Fibroblast of the aortic adventitia (primary cell): ENCODE data around the gene FETUB. TPM values are rescaled to one million over a fixed set of nuclear protein-coding genes. Genes with fewer than 3 reads are reported as not detected.

Experiments used
- DNase-seq: peaks from one replicate; pipeline ENCODE4 v3.0.0-alpha.2; 2010; ENCODE audit warnings: low read depth
- H3K4me3 ChIP-seq: 2 replicates; pipeline ENCODE4 v1.5.1; 2011; ENCODE audit warnings: low read depth, mild to moderate bottlenecking, control low read depth, low read length, moderate library complexity
- total RNA-seq: library from RNA; depleted of rRNA; stranded (reverse); fragments of >200 nt; gene quantifications from 2 replicates; pipeline ENCODE4 v1.2.3, GENCODE V29; 2012; ENCODE audit warnings: low replicate concordance
- TF ChIP-seq, protein P1 (sequence below): IDR thresholded peaks from 2 replicates; pipeline ENCODE4 v1.5.1; 2011; ENCODE audit warnings: mild to moderate bottlenecking, low read length, control low read depth, inconsistent platforms; ENCODE audit not compliant: insufficient read depth

Gene FETUB
- total RNA-seq, 1 donor, result not detected

DNA sequence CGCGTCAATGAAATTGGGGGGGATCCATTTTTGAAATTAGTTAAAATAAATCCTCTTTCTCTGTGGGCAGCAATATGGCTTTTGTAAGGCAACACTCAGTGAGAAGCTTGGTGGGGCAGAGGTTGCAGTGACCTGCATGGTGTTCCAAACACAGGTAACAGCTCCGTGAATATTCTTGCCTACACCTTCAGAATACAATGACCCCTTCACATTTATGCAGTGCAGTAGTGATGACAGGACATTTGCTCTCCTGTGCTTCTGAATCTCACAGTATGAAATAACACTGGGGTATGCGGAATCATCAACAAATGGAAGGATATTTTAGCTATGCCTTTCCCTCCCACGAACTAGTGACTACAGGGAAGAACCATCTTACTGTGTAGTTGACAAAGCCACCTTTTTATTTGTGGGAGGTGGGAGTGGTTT lies 20.4 kb upstream of the FETUB start:
- no peak for DNase-seq
- H3K4me3 ChIP-seq, result no peak overlapping the region
- TF ChIP-seq, protein P1, sequence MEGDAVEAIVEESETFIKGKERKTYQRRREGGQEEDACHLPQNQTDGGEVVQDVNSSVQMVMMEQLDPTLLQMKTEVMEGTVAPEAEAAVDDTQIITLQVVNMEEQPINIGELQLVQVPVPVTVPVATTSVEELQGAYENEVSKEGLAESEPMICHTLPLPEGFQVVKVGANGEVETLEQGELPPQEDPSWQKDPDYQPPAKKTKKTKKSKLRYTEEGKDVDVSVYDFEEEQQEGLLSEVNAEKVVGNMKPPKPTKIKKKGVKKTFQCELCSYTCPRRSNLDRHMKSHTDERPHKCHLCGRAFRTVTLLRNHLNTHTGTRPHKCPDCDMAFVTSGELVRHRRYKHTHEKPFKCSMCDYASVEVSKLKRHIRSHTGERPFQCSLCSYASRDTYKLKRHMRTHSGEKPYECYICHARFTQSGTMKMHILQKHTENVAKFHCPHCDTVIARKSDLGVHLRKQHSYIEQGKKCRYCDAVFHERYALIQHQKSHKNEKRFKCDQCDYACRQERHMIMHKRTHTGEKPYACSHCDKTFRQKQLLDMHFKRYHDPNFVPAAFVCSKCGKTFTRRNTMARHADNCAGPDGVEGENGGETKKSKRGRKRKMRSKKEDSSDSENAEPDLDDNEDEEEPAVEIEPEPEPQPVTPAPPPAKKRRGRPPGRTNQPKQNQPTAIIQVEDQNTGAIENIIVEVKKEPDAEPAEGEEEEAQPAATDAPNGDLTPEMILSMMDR, result no peak

DNA sequence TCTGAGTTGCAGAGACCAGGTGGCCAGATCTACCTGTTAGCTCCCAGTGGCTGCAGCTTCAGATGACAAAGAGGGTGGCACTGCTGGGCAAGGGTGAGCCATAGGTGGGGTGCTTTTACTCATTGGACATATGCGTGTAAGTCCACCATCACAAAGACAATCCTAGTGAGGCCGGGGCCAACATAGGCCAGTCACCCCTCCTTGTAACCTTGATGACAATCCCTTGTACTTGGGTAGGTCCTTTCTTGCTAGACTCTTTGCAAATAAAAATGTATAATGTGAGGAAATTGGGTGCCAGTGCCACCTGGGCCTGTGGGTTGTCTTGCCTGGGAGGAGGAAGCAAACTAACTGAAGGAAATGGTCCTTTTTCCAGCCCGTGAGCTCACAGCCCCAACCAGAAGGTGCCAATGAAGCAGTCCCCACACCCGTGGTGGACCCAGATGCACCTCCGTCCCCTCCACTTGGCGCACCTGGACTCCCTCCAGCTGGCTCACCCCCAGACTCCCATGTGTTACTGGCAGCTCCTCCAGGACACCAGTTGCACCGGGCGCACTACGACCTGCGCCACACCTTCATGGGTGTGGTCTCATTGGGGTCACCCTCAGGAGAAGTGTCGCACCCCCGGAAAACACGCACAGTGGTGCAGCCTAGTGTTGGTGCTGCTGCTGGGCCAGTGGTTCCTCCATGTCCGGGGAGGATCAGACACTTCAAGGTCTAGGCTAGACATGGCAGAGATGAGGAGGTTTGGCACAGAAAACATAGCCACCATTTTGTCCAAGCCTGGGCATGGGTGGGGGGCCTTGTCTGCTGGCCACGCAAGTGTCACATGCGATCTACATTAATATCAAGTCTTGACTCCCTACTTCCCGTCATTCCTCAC lies 19.7 kb upstream of the FETUB start:
- H3K4me3 ChIP-seq, result no peak overlapping the region
- no peak for DNase-seq
- TF ChIP-seq, protein P1, result no peak

DNA sequence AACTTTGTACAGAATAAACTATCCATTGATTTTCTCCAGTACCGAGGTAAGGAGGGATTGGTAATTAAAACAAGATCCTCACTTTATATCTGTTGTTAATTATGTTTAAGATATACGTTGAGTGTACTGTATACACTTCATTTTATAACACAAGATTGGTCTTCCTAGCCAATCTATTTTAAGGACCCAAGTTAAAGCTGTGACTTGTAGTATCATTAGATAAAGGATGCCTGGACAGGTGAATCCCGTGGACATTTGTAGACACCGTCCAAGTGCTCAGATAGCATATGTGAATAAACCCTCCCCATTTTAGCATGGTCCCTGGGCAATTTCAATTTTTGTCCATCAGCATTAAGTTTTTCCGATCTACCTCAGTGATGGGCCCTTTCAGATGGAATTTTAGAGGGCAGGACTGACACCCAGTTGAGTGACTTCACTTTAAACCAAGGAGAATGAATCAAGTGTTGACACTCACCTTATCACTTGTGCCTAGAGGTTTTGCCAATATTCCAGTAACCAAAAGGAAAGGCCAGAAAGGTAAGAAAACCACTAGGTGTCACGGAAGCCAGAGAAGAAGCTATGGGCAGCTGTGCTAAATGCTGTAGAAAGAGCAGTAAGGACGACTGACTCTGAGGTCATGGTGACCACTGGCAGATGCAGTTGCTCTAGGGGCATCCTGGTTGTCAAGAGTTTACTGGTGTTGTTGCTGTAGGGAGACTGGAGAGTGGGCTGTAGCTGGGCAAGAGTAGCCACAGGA lies 18.1 kb upstream of the FETUB start:
- DNase-seq, result no peak
- no peak overlapping the region for H3K4me3 ChIP-seq
- TF ChIP-seq, protein P1, result no peak

DNA sequence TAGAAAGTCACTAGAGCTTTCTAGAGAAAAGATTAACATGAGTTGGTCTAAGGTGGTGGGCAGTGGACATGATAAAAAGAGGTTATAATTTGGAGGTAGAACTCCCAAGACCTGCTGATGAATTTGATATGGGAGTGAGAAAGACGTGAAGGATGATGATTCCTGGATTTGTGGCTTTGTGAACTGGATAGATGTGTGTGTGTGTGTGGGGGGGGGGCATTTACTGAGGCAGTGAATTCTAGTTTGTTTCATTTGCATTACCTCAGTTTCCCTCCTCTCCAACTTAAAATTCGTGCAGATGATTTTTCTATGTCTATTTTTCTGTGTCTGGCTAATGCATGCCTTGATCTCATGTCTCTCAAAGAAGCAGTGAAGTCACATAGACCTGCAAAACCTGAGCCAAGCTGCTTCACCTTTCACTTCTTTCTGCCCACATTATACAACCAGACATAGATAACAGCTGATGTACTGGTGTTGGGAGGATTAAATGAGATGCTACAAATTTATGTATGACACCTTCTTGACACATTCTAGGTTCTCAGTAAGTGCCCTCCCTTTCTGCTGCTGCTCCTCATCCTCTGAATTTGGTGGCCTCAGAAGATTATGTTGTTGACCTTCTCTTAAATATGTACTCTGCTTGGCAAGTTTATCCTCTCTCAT lies 17.4 kb upstream of the FETUB start:
- no peak overlapping the region for H3K4me3 ChIP-seq
- no peak for DNase-seq
- TF ChIP-seq, protein P1, result no peak

DNA sequence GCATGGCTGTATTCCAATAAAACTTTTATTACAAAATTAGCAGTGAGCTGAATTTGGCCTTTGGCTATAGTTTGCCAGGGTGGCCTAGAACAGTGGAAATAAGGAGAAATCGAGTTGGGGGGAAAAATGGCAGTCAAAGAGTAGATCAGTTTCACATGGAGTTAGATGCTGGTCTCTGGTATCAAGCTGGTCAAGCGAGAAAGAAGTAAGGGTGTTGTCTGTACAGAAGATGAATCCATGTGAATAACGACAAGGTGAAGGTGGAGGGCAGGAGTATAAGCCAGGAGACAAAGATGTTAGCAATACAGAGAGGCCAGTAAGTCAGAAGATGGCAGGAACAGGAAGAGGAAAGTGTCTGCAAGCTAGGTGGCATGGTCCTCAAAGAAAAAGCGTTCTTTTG lies 15.6 kb upstream of the FETUB start:
- TF ChIP-seq, protein P1, result no peak
- DNase-seq, result no peak
- no peak overlapping the region for H3K4me3 ChIP-seq

DNA sequence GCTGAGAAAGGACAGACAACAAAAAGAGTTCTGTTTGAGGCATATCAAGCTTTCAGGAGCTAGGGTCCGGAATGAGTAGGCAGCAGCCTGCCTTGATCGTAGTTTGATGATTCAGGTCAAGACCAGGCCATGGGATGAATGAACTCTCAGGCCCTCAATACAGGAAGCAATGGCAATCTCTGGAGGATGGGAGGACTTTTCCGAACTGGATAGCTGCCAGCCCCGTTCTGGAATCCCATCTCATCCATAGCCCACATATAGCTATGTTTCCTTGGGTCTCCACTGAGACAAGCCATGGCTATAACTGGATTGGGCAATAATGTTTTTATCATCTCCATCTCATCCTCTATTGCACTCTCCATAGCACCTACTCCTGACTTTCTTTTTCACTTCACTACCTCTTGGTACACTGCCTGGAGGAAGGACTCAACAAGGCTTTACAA lies 14.6 kb upstream of the FETUB start:
- TF ChIP-seq, protein P1, result no peak
- H3K4me3 ChIP-seq, result no peak overlapping the region
- DNase-seq, result no peak
